ENCODE results near the gene SPG21. TPM values are rescaled to one million over a fixed set of nuclear protein-coding genes. Genes with fewer than 3 reads are reported as not detected.

Gene SPG21
- total and polyA plus RNA-seq, 2 donors (not counting 1 experiment from before 2014, with no cell fraction given): 43.7 to 94.4 TPM

GRCh38 chr15:64982472-64982871 lies 7.2 kb downstream of the SPG21 start:
- DNase-seq (no peak), ATAC-seq (ENCODE audit: low read depth) (no peak)
- Mint-ChIP-seq H3K27me3 (no peaks in the 10 kb centered on the region), H3K9me3 (ENCODE audit: insufficient read depth) (no peaks in the 10 kb centered on the region), H3K4me3 (no peak overlapping the region), H3K27ac (no peak overlapping the region), H3K4me1 (peaks cover 29% of the 10 kb centered on the region)
- no peak overlapping the region for H2AFZ ChIP-seq (ENCODE audit: insufficient read depth, low read depth, low read length, poor library complexity, severe bottlenecking)
- H3K9ac ChIP-seq (ENCODE audit: low read length): no peak overlapping the region
- no peak for TF ChIP-seq CTCF (IDR thresholded peaks at IDR 0.05)
- no peak for TF ChIP-seq EZH2 (IDR thresholded peaks at IDR 0.05; ENCODE audit: borderline replicate concordance, insufficient read depth, low read depth, low read length, poor library complexity, severe bottlenecking)
- peaks cover 49% of the 10 kb centered on the region for H3K79me2 ChIP-seq (ENCODE audit: control insufficient read depth, insufficient read depth, low read length)
- H3K4me3 ChIP-seq (ENCODE audit: control extremely low read depth in 1 of 5, extremely low read depth in 1 of 5, insufficient read depth in 1 of 5, low read depth in 2 of 5, low read length in 4 of 5): no peak overlapping the region
- 100% methylated on average over 1 of the region's 1 CpG for WGBS (ENCODE audit: insufficient coverage)
- H3K9me3 ChIP-seq (ENCODE audit: control extremely low read depth in 1 of 3, control insufficient read depth in 2 of 3, insufficient read depth in 1 of 3, low read length in 2 of 3): no peaks in the 10 kb centered on the region
- H3K4me2 ChIP-seq (replicated peaks; ENCODE audit: low read depth, low read length, poor library complexity, severe bottlenecking): no peak overlapping the region
- CTCF ChIA-PET: no interaction called here
- POLR2A ChIA-PET: no interaction called here
- intact Hi-C loops (cut with micrococcal nuclease): no loop called here
- no peaks in the 10 kb centered on the region for H4K20me1 ChIP-seq (ENCODE audit: control insufficient read depth, insufficient read depth, low read length, poor library complexity, severe bottlenecking)
- H3K4me1 ChIP-seq (ENCODE audit: control insufficient read depth in 2 of 2, insufficient read depth in 2 of 2, low read length in 2 of 2): peaks cover 18 to 24% of the 10 kb centered on the region in 2 donors
- no peaks in the 10 kb centered on the region for H3K27me3 ChIP-seq (replicated peaks in 1 of 4; ENCODE audit: control extremely low read depth in 1 of 4, control insufficient read depth in 3 of 4, insufficient read depth in 4 of 4, low read length in 3 of 4)
- peaks cover 1 to 35% of the 10 kb centered on the region in 2 experiments for H3K36me3 ChIP-seq (replicated peaks in 1 of 2; ENCODE audit: control extremely low read depth in 1 of 2, control insufficient read depth in 1 of 2, extremely low read depth in 1 of 2, insufficient read depth in 2 of 2, low read length in 1 of 2)
- no peak overlapping the region for H3K27ac ChIP-seq (ENCODE audit: low read length in 2 of 2)

GRCh38 chr15:64981812-64982431 lies 7.8 kb downstream of the SPG21 start:
- WGBS (ENCODE audit: insufficient coverage): 100% methylated on average over 1 of the region's 6 CpGs

More at GRCh38 chr15:64981812-64982431, 7.8 kb downstream of the SPG21 start:
- peaks cover 23% of the 10 kb centered on the region for H3K4me1 Mint-ChIP-seq
- ChIA-PET CTCF (interaction anchor here (1.7 kb wide), 1 partner anchor 71 kb away, joined by 3 read pairs; no protein-coding TSS in a partner anchor), POLR2A (interaction anchor here (0.7 kb wide), 1 partner anchor 395 kb away, joined by 4 read pairs; no protein-coding TSS in a partner anchor)
- H3K27me3 Mint-ChIP-seq: no peaks in the 10 kb centered on the region
- no peak overlapping the region for H3K27ac ChIP-seq (ENCODE audit: low read length in 2 of 2)
- no peaks in the 10 kb centered on the region for H3K27me3 ChIP-seq (replicated peaks in 1 of 4; ENCODE audit: control extremely low read depth in 1 of 4, control insufficient read depth in 3 of 4, insufficient read depth in 4 of 4, low read length in 3 of 4)
- H4K20me1 ChIP-seq (ENCODE audit: control insufficient read depth, insufficient read depth, low read length, poor library complexity, severe bottlenecking): no peaks in the 10 kb centered on the region
- no peak overlapping the region for H3K4me3 ChIP-seq (ENCODE audit: control extremely low read depth in 1 of 5, extremely low read depth in 1 of 5, insufficient read depth in 1 of 5, low read depth in 2 of 5, low read length in 4 of 5)
- no peaks in the 10 kb centered on the region for H3K9me3 Mint-ChIP-seq (ENCODE audit: insufficient read depth)
- H3K9me3 ChIP-seq (ENCODE audit: control extremely low read depth in 1 of 3, control insufficient read depth in 2 of 3, insufficient read depth in 1 of 3, low read length in 2 of 3): no peaks in the 10 kb centered on the region
- peaks cover 18 to 23% of the 10 kb centered on the region in 2 donors for H3K4me1 ChIP-seq (ENCODE audit: control insufficient read depth in 2 of 2, insufficient read depth in 2 of 2, low read length in 2 of 2)
- H3K79me2 ChIP-seq (ENCODE audit: control insufficient read depth, insufficient read depth, low read length): peaks cover 46% of the 10 kb centered on the region
- H3K4me3 Mint-ChIP-seq: no peak overlapping the region
- TF ChIP-seq CTCF (IDR thresholded peaks at IDR 0.05): no peak
- TF ChIP-seq EZH2 (IDR thresholded peaks at IDR 0.05; ENCODE audit: borderline replicate concordance, insufficient read depth, low read depth, low read length, poor library complexity, severe bottlenecking): no peak
- DNase-seq (no peak), ATAC-seq (ENCODE audit: low read depth) (no peak)
- no peak overlapping the region for H3K27ac Mint-ChIP-seq
- intact Hi-C loops (cut with micrococcal nuclease): no loop called here
- peaks cover 1 to 37% of the 10 kb centered on the region in 2 experiments for H3K36me3 ChIP-seq (replicated peaks in 1 of 2; ENCODE audit: control extremely low read depth in 1 of 2, control insufficient read depth in 1 of 2, extremely low read depth in 1 of 2, insufficient read depth in 2 of 2, low read length in 1 of 2)
- H2AFZ ChIP-seq (ENCODE audit: insufficient read depth, low read depth, low read length, poor library complexity, severe bottlenecking): no peak overlapping the region
- H3K9ac ChIP-seq (ENCODE audit: low read length): no peak overlapping the region
- H3K4me2 ChIP-seq (replicated peaks; ENCODE audit: low read depth, low read length, poor library complexity, severe bottlenecking): no peak overlapping the region

Measured in B cell (primary cell).